GM19193 (cell line): Measurements from ENCODE around the gene EGLN3.

Source experiments
- POLR2A ChIP-seq: IDR thresholded peaks from 4 replicates; pipeline ENCODE4 v1.6.1; 2011; ENCODE audit not compliant: insufficient read depth, insufficient read length; ENCODE audit errors: extremely low read depth

EGLN3 gene

DNA sequence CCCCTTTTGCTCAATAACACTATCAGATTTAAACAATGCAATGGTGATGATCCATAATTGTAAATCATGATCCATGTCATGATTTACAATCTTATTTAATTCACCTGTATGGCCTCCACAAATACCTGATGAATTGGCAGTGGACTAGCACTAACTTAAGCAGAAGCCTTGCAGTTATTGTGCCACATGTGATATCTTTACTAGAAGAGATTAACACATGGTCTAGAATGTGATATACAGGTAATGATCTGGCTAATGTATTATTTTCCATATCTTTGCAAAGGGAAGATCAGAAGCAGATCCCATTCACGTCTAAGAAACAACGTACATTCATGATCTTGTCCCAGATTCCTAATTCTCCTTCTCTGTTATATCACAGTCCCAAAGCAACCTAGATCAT, 66.0 kb downstream of the EGLN3 start:
- TF ChIP-seq POLR2A: no peak

DNA sequence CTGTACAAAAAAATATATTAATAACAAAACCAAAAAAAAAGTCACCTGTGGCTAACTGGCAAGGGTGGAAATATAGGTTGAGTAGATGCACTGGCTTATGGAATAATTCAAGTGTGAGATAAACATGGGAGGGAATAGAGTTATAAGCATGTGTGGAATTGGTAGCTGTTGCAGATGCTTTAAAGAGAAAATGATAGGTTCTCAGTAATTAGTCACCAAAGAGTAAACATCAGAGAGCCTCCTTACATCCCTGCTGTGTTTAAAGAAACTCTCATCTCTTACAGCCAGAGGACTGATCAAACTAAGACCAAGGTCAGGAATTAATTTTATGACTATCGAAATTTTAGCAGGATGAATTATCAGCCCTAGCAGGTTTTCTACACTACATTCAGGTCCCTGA, 70.5 kb downstream of the EGLN3 start:
- TF ChIP-seq POLR2A: no peak

DNA sequence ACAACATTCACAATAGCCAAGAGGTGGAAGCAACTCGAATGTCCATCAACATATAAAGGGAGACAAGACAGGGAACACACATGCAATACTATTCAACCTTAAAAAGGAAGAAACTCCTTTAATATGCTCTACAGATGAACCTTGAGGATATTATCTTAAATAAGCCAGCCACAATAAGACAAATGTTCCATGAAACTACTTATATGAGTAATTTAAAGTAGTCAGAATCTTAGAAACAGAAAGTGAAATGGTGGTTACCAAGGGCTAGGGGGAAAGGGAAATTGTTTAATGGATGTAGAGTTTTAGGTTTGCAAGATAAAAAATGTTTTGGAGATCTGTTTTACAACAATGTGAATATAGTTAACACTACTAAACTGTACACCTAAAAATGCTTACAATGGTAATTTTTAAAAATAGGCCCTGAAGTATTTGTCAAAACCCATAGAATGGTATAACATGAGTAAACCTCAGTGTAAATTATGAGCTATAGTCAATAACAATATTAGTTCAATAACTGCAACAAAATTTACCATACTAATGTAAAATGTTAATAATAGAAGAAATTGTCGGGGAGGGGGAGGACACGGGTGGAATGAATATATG, 71.1 kb downstream of the EGLN3 start:
- no peak for TF ChIP-seq POLR2A

DNA sequence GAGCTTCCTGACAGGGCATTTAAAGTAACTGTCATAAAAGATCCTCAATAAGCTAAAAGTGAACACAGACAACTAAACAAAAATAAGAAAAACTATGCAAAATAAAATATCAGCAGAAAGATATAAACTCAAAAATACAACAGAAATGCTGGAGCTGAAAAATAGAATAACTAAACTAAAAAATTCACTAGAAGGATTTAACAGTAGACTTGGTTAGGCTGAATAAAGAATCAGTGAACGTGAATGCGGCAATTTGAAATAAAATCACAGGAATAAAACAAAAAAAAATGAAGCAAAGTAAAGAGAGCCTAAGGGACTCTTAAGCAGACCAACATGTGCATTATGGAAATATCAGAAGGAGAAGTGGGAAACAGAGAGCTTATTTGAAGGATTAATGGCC, 74.6 kb downstream of the EGLN3 start:
- no peak for TF ChIP-seq POLR2A
